ENCODE results near the gene SLC13A4.
"Not testable (repeated sequence)": the region's sequence is repeated elsewhere in the genome, so short reads cannot be mapped to it uniquely, and the experiment has no call there.

The SLC13A4 gene, protein sequence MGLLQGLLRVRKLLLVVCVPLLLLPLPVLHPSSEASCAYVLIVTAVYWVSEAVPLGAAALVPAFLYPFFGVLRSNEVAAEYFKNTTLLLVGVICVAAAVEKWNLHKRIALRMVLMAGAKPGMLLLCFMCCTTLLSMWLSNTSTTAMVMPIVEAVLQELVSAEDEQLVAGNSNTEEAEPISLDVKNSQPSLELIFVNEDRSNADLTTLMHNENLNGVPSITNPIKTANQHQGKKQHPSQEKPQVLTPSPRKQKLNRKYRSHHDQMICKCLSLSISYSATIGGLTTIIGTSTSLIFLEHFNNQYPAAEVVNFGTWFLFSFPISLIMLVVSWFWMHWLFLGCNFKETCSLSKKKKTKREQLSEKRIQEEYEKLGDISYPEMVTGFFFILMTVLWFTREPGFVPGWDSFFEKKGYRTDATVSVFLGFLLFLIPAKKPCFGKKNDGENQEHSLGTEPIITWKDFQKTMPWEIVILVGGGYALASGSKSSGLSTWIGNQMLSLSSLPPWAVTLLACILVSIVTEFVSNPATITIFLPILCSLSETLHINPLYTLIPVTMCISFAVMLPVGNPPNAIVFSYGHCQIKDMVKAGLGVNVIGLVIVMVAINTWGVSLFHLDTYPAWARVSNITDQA

GRCh38 chr7:135728136-135728669 is at the start of gene SLC13A4:
SLC13A4 (minus strand) TSS chr7:135728186; CDS start chr7:135727496, 690 bp downstream.
- Histone ChIP-seq H3K4me1 (ENCODE audit: insufficient read depth, low read length) (peaks cover 5% of the 10 kb centered on the region; the same call in 1 of the 2 replicates), H3K9ac (ENCODE audit: low read depth, low read length) (peak within 1 kb of the TSS; percentile 56; the same call in 1 of the 2 replicates), H3K4me3 (ENCODE audit: low read length) (peak within 1 kb of the TSS; percentile 60; the same call in 1 of the 2 replicates)

DNA sequence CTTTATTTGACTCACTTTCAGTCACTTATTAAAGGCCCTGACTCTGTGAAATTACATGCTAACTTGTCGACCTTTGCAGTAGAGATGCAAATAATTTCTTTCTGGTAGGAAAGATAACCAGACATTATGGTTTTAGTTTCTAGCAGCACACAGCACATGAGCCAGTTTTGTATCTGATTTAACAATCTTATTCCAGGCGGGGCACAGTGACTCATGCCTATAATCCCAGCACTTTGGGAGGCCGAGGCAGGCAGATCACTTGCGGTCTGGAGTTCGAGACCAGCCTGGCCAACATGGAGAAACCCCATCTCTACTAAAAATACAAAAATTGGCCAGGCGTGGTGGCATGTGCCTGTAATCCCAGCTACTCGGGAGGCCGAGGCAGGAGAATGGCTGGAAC is 47.9 kb upstream of the SLC13A4 start:
- not testable (repeated sequence) for H3K9me3 ChIP-seq (ENCODE audit: insufficient read depth, low read depth, low read length); H3K27me3 ChIP-seq (ENCODE audit: insufficient read depth, low read length); H3K4me3 ChIP-seq (ENCODE audit: low read length); H3K9ac ChIP-seq (ENCODE audit: low read depth, low read length); H3K27ac ChIP-seq (ENCODE audit: low read length); H3K36me3 ChIP-seq (ENCODE audit: insufficient read depth, low read depth, low read length); H3K4me1 ChIP-seq (ENCODE audit: insufficient read depth, low read length)

More at GRCh38 chr7:135728136-135728669, at the start of gene SLC13A4:
- Histone ChIP-seq H3K27ac (ENCODE audit: low read length) (no peak within 1 kb of the TSS), H3K27me3 (ENCODE audit: insufficient read depth, low read length) (no peaks in the 10 kb centered on the region), H3K36me3 (ENCODE audit: insufficient read depth, low read depth, low read length) (no peaks in the 10 kb centered on the region), H3K9me3 (ENCODE audit: insufficient read depth, low read depth, low read length) (no peaks in the 10 kb centered on the region)

DNA sequence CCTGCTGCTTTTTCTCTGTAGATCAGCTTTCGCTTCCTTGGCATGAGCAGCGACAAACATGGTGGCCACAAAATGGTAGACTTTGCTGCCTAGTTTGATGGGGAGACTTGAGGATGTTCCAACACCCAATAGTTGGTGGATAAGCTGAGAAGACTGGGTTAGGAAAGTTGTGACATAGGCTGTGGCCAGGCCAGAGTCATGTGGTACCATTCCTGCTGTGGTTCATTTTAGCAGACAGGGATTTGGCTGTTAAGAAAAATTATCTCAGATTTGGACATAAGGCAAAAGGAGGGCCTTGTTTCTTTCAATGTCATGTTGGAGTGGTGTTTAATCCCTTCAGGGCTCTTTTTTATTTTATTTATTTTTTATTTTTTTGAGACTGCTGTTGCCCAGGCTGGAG is 47.2 kb upstream of the SLC13A4 start:
- no peak overlapping the region for H3K4me3 ChIP-seq (ENCODE audit: low read length)
- H3K9me3 ChIP-seq (ENCODE audit: insufficient read depth, low read depth, low read length): peaks cover 10% of the 10 kb centered on the region
- no peak overlapping the region for H3K27ac ChIP-seq (ENCODE audit: low read length)

GRCh38 chr7:135774284-135774683 is 46.3 kb upstream of the SLC13A4 start:
- H3K9me3 ChIP-seq (ENCODE audit: insufficient read depth, low read depth, low read length): peaks cover 10% of the 10 kb centered on the region
- no peaks in the 10 kb centered on the region for H3K36me3 ChIP-seq (ENCODE audit: insufficient read depth, low read depth, low read length)
- no peaks in the 10 kb centered on the region for H3K27me3 ChIP-seq (ENCODE audit: insufficient read depth, low read length)
- no peak overlapping the region for H3K9ac ChIP-seq (ENCODE audit: low read depth, low read length)
- H3K4me1 ChIP-seq (ENCODE audit: insufficient read depth, low read length): peaks cover 9% of the 10 kb centered on the region; the same call in 1 of the 2 replicates
- no peak overlapping the region for H3K4me3 ChIP-seq (ENCODE audit: low read length)
- H3K27ac ChIP-seq (ENCODE audit: low read length): no peak overlapping the region

More for the DNA sequence above, 47.2 kb upstream of the SLC13A4 start:
- Histone ChIP-seq H3K4me1 (ENCODE audit: insufficient read depth, low read length) (peaks cover 9% of the 10 kb centered on the region; the same call in 1 of the 2 replicates), H3K36me3 (ENCODE audit: insufficient read depth, low read depth, low read length) (no peaks in the 10 kb centered on the region), H3K9ac (ENCODE audit: low read depth, low read length) (no peak overlapping the region), H3K27me3 (ENCODE audit: insufficient read depth, low read length) (no peaks in the 10 kb centered on the region)

- H3K9ac ChIP-seq (ENCODE audit: low read depth, low read length): no peak overlapping the region
- H3K9me3 ChIP-seq (ENCODE audit: insufficient read depth, low read depth, low read length): peaks cover 10% of the 10 kb centered on the region
- H3K4me3 ChIP-seq (ENCODE audit: low read length): no peak overlapping the region
- no peaks in the 10 kb centered on the region for H3K27me3 ChIP-seq (ENCODE audit: insufficient read depth, low read length)
- no peaks in the 10 kb centered on the region for H3K36me3 ChIP-seq (ENCODE audit: insufficient read depth, low read depth, low read length)
- no peak overlapping the region for H3K27ac ChIP-seq (ENCODE audit: low read length)
- H3K4me1 ChIP-seq (ENCODE audit: insufficient read depth, low read length): peaks cover 10% of the 10 kb centered on the region; the same call in 1 of the 2 replicates
Observed at GRCh38 chr7:135773464-135773863, 45.5 kb upstream of the SLC13A4 start.

DNA sequence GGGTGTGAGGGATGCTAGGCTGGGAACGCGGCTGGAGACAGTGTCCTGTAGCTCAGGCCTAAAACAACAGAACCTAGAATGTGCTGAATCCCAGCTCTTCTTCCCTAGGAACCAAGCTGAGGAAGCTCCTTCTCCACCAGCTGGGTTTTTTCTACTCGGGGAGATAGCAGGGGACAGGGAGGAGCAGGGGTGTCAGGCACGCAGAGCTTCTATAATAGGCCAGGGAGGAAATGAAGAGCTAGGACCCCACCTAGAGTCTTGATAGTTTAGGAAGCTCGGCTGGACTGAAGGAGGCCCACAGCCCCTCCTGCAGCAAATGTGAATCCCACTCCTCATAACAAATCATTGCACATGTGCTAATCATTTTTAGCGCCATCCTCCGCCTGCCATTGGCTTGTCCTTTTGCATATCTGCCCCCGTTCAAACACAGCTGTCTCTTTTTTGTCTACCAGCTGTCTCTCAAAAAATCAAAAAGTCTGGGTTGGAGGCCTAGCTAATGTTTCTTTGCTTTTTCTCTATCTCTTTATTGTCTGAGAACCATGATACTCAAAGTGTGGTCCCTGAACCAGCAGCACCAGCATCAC is 44.7 kb upstream of the SLC13A4 start:
- H3K4me1 ChIP-seq (ENCODE audit: insufficient read depth, low read length): peaks cover 13% of the 10 kb centered on the region; the same call in 1 of the 2 replicates
- no peaks in the 10 kb centered on the region for H3K27me3 ChIP-seq (ENCODE audit: insufficient read depth, low read length)
- peaks cover 3% of the 10 kb centered on the region; the same call in 1 of the 2 replicates for H3K9me3 ChIP-seq (ENCODE audit: insufficient read depth, low read depth, low read length)
- H3K4me3 ChIP-seq (ENCODE audit: low read length): no peak overlapping the region
- no peak overlapping the region for H3K9ac ChIP-seq (ENCODE audit: low read depth, low read length)
- H3K36me3 ChIP-seq (ENCODE audit: insufficient read depth, low read depth, low read length): no peaks in the 10 kb centered on the region
- no peak overlapping the region for H3K27ac ChIP-seq (ENCODE audit: low read length)

DNA sequence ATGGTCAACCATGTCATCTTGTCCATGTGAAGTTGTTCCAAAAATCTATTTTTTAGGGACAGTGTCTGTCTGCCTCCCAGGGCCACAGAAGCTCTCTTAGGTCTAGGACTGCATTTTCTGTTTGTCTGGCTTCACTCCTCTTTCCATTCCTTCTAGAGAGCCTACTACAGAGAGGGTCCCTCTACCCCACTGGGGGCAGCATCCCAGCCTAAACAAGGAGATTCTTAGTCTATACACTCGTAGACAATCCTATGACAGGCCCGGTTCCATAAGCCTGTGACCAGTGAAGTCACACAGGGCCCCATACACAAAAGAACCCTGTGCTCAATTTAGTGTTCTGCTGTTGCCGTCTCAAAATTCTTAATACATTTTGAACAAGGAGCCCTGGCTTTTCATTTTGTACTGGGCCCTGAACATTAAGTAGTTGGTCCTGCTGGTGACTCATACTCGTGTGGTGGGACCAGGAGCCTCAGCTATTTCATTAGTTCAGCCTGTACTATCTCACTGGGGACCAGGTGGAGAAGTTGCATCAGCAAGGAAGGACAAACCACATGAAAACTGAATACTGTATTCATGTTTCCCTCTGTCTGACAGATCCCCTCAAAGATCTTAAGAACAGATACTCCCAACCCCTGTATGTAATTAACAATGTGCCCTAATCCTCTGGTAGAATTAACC is 44.1 kb upstream of the SLC13A4 start:
- H3K9ac ChIP-seq (ENCODE audit: low read depth, low read length): no peak overlapping the region
- H3K4me3 ChIP-seq (ENCODE audit: low read length): no peak overlapping the region
- no peaks in the 10 kb centered on the region for H3K9me3 ChIP-seq (ENCODE audit: insufficient read depth, low read depth, low read length)
- H3K36me3 ChIP-seq (ENCODE audit: insufficient read depth, low read depth, low read length): no peaks in the 10 kb centered on the region
- no peak overlapping the region for H3K27ac ChIP-seq (ENCODE audit: low read length)
- peaks cover 13% of the 10 kb centered on the region; the same call in 1 of the 2 replicates for H3K4me1 ChIP-seq (ENCODE audit: insufficient read depth, low read length)
- no peaks in the 10 kb centered on the region for H3K27me3 ChIP-seq (ENCODE audit: insufficient read depth, low read length)

DNA sequence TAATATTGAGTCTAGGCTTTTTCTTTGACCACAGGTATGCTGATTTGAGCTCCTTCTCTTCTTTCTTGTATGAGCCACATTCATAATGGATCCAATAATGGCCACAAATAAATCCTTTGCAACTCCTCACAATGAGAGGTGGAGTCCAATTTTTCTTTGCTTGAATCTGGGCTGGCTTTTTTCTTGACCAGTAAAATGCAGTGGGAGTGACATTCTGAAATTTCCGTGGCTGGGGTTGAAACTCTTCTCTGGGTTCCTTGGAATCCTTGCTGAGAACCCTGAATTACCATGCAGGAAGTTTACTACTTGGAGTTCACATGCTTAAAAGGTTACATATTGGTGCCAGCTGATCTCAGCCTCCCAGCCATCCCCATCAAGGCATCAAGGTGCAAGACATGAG is 43.1 kb upstream of the SLC13A4 start:
- no peaks in the 10 kb centered on the region for H3K27me3 ChIP-seq (ENCODE audit: insufficient read depth, low read length)
- no peaks in the 10 kb centered on the region for H3K36me3 ChIP-seq (ENCODE audit: insufficient read depth, low read depth, low read length)

DNA sequence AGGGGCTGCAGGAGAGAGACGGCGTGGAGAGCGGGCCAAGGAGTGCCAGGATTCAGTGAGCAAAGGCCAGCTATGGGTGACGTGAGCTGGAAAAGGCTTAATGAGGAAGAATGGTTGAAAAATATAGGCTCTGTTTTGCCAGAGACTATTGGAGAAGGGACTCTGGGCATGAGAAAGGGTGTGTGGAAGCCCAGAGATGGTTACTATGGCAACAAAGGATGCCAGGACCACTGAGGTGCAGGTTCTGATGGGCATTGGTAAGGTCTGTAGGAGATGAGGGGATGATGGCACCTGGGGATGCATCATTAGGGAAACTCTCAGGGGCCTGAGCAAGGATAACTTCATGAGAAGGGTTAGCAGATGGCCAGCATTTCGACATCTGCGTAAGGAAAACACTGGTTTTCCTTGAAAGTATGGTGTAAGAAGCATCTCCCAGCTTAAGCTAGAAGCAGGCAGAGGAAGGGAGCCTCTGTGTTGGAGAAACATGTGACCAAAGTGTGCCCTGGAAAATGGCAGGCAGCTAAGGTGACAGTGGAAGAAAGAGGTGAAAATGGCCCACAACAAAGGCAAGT is 42.2 kb upstream of the SLC13A4 start:
- H3K27me3 ChIP-seq (ENCODE audit: insufficient read depth, low read length): no peaks in the 10 kb centered on the region
- no peak overlapping the region for H3K4me3 ChIP-seq (ENCODE audit: low read length)
- no peak overlapping the region for H3K27ac ChIP-seq (ENCODE audit: low read length)
- H3K36me3 ChIP-seq (ENCODE audit: insufficient read depth, low read depth, low read length): no peaks in the 10 kb centered on the region
- peaks cover 13% of the 10 kb centered on the region; the same call in 1 of the 2 replicates for H3K4me1 ChIP-seq (ENCODE audit: insufficient read depth, low read length)
- no peak overlapping the region for H3K9ac ChIP-seq (ENCODE audit: low read depth, low read length)
- no peaks in the 10 kb centered on the region for H3K9me3 ChIP-seq (ENCODE audit: insufficient read depth, low read depth, low read length)

More for the DNA sequence above, 43.1 kb upstream of the SLC13A4 start:
- Histone ChIP-seq H3K9ac (ENCODE audit: low read depth, low read length) (no peak overlapping the region), H3K9me3 (ENCODE audit: insufficient read depth, low read depth, low read length) (no peaks in the 10 kb centered on the region), H3K4me3 (ENCODE audit: low read length) (no peak overlapping the region), H3K27ac (ENCODE audit: low read length) (no peak overlapping the region), H3K4me1 (ENCODE audit: insufficient read depth, low read length) (peaks cover 13% of the 10 kb centered on the region; the same call in 1 of the 2 replicates)

DNA sequence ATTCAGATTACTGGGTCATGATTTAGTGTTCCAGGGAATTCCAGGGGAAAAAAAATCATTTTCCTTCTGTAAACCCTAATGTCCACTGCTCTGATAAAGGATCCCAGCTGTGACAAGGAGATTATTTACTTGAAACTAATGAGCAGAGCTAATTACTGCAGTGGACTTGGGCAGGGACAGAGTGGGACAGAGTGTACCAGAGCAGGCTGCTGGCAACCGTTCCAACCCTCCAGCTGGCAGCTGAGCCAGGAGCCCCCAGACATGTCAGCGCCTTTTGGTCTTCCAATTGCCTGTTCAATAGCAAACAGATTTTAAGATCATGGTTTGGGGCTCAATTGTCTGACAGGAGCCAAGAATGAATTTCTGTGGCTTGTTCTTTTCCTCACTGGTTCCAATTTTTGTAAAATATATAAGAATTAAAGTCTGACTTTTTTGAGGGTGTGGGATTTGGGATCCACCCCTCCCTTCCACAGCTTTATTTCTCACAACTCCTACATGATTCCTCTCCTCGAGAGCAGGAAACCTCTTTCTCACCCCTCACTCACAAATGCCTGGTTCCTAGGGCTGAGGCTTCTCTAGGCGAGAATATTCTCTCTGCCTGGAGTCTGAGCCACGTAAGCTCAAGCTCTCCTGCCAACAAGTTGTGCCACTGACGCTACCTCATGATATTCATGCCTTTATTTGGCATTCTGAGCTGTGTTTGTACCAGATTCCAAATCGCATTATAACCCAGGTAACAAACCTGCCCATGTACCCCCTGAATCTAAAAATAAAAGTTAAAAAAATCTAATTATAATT is 41.2 kb upstream of the SLC13A4 start:
- Histone ChIP-seq H3K9me3 (ENCODE audit: insufficient read depth, low read depth, low read length) (no peaks in the 10 kb centered on the region), H3K27me3 (ENCODE audit: insufficient read depth, low read length) (no peaks in the 10 kb centered on the region), H3K4me3 (ENCODE audit: low read length) (no peak overlapping the region), H3K36me3 (ENCODE audit: insufficient read depth, low read depth, low read length) (no peaks in the 10 kb centered on the region), H3K4me1 (ENCODE audit: insufficient read depth, low read length) (peaks cover 10% of the 10 kb centered on the region; the same call in 1 of the 2 replicates), H3K27ac (ENCODE audit: low read length) (no peak overlapping the region), H3K9ac (ENCODE audit: low read depth, low read length) (no peak overlapping the region)

All from iPS-20b (cell line).